Body of pancreas (tissue), 4 donors: ENCODE data around the gene MAP3K5.

Experiments
- CTCF ChIP-seq, 7 experiments: fragments of 450-650 bp in 4 of 7; fragments of 200-600 bp in 3 of 7; sonication (generic) in 3 of 7; IDR thresholded peaks; one replicate each; pipeline ENCODE4 v1.5.1; 2016 to 2019; ENCODE audit warnings: antibody characterized with exemption in 7 of 7
- POLR2A ChIP-seq, 3 donors: fragments of 450-650 bp; IDR thresholded peaks; one replicate each; pipeline ENCODE4 v1.6.1; 2016; ENCODE audit warnings: antibody characterized with exemption in 3 of 3, mild to moderate bottlenecking in 2 of 3

- TF ChIP-seq POLR2A (IDR thresholded peaks at IDR 0.05) (no peak), CTCF (IDR thresholded peaks at IDR 0.05) (no peak)
Observed at GRCh38 chr6:136728033-136728939, 64.0 kb downstream of the MAP3K5 start.
